ENCODE data around the gene TMEM144.

The TMEM144 gene
- total RNA-seq: 10.1 to 88.4 (median 43.0) reads per million in 17 experiments

DNA sequence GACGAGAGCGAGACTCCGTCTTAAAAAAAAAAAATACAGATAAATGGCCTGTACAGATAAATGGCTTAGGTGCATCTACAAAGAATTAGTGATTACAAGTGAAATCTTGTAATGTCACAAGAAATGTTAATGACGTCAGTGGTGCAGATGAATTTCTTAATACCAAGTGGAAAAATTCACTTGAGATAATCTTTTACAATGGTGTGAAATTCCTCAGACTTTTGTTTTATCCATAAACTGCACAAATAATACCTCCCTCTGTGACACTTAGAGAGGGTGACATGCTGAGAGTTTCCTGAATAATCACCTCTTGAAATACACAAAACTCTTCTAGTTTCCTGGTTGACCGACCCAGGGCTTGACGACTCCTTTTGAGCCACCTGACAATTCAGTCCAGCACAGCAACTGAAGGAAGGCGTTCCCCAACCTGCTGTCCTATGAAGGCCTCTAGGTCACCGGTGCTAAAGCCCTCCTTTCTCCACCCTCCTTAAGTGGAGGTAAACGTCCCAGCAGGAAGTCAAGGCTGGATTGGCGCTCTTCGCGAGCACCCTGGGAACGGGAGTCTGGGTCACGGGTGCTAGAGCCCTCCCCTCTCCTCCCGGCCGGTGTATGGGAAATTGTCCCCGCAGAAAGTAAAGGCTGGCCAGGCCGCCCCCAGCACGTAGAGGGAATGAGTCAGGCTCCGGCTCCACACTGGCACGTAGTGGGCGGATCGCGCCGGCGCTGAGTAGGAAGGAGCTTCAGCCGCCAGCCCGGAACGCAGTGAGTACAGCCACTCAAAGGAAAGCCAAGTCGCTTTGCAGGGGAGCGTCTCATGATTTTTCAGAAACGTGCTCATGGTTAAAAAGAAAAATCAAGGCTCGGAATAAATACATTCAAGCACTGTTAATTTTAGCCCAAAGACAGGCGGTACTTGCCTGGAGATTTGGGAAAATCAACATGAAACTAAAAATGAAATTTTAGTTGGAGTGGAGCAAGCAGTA, at the start of gene TMEM144:
TSS of gene TMEM144 (plus strand) at position 662 of the 983 bp plus-strand sequence. CDS start 2,182 bp downstream, outside the sequence.
- peak; percentile 95 to 98 (median 97) for DNase-seq

DNA sequence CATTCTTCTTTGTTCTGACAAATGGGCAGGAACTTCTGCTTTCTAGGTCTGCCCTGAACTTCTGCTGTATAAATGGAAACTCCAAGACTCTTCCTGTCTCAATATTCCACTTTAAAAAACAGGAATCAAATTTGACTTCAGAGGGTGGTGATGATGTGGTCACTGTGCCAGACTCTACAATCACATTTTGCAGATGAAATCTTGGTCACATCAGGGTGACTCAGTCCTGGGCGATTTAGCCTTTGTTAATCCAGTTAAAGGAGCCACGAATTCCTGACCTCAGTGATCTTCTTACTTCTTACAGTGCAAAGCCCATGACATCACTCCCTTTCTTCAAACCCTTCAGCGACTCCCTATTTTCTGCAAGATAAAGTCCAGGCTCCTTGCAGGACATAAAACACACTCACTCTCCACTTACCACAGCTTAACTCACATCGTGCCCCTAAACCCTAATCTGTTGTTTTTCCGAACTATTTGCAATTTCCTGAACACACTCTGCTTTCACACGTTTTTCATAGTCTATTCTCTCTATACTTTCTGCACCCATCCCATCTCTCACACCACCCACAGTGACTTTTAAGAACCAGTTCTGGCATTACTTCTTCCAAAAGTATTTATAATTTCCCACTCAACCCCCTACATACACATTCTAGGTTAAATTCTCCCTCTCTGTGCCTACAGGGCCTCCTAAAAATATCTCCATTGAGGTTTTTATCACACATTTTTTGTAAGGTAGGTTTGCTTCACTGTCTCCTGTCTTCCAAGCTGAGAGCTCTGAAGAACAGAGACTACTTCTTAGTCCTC, 48.5 kb upstream of the TMEM144 start:
- peak; percentile 87 to 98 (median 94) for DNase-seq

DNA sequence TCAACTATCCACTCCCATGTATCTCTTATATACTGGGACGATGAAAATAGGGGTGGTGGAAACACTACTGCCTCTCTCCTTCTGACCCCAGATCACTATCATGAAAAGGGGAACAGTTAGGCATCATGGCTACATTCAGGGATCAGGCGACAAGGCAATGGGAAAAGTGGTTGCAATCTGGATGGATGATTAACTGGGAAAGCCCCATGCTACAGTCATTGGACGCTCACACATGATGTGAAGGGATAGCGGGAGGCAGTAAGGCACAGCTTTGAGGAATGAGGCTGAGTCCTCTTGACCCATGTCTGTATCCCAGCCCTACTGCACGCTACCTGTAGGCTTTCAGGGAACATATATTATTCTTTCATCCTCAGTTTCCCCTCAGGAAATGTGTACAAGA, 47.7 kb upstream of the TMEM144 start:
- peak; percentile 24 to 60 (median 58) for DNase-seq

DNA sequence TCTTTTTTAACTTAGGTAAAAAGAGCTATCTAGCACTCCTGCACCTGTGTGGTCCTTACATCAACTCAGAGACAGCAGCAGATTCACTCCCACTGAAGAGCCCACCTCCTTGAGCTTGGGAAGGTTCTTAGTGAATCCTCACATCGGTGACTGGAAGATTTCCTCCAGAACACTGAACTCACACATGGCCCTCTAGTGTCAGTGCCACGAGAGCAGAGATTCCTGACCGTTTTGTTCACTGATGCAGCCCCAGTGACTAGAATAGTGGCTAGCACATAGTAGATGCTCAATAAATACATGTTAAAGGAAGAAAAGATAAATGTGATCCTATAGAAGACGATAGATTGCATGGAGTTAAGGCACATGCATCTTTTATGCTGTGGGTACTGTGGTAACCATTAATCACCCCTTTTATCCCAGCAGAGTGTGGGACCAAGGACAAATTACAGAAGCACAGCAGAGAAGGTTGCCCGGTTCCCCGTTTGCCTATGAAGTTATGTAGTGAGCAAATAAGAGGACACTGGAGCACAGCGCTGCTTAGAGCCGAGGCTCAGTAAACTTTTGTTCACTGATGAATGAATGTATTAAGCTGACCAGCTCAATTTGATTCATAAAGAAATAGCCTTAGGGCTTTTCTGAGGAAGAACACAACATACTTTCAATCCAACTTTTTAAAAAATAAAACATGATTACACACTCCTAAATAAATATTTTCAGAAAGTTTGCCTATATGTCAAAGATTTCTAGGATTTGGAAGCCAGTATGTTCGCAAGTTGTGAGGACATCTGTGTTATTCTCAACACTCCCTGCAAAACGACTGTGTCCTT, 46.1 kb upstream of the TMEM144 start:
- DNase-seq: peak in 3 of 4 experiments; percentile 27 to 40 (median 38)

DNA sequence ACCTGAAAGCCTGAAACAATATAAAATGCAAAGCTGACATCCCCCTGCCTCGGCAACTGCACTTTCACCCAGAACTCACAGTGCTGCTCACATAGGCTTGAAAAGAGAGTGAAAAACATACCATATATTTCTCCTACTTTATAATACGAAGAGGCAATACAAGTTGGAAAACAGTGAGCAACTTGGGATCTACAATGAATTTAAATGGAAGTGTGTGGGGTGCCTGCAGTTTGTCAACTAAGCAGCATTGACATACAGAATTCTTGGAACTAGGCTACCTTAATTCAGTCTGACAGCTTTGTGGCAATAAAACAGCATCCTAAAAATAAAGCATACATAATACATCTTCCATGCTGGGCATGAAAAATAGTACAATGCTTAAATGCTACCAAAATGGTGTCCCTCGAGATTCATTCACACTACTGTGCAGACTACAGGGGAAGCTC, 45.5 kb upstream of the TMEM144 start:
- DNase-seq: no peak

DNA sequence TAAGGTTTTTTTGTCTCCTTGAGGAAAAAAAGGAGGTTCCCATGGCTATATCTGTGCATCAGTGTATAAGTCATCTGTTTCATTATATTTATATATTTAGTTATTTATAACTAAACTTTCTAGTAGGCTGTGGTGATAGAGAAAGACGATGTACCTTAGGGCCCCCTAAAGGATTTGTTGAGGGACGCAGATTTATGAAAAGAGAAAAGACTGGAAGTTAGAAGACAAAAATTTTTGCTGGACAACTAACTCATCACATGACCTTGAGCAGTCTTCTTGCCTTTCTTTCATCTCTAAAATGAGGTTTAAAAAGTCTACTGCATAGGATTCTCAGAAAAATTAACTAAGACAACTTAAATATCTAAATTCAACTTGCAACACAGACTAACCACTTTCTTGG, 43.6 kb upstream of the TMEM144 start:
- no peak for DNase-seq

DNA sequence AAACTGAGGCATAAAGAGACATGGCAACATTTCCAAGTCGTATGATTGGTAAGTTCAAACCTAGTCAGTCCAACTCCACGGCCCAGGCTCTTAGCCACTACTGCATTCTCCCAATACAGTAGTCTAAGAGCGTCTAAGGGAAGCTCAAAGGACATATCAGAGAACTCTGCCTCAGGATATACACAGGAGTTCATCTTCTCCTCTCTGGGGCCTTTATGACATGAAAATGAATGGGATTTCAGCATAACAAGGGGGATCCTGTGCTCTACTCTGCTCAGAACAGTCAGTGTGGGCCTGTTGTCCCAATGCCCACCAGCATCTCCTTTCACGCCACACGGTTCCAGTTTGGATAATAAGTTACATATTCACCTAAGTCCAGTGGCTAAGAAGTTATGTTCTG, 41.7 kb upstream of the TMEM144 start:
- peak in 1 of 4 experiments; percentile 28 for DNase-seq

DNA sequence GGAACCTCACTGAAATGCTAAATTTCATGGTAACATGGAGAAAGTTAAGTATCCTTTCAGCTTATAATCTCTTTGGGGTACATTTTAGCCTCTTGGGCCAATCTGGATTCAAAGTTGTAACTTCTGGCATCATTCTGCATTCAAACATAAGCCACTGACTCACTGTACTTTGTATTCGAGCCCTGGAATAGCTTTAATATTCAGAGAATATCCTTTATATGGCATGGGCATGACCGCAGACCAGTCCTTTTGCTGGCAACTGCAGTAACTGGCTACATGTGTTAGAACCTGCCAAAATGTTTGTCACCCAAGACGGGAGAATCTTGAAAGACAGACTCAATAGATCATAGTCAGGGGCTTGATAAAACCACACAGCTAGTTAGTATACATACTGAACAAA, 40.8 kb upstream of the TMEM144 start:
- DNase-seq: peak in 1 of 4 experiments; percentile 20

DNA sequence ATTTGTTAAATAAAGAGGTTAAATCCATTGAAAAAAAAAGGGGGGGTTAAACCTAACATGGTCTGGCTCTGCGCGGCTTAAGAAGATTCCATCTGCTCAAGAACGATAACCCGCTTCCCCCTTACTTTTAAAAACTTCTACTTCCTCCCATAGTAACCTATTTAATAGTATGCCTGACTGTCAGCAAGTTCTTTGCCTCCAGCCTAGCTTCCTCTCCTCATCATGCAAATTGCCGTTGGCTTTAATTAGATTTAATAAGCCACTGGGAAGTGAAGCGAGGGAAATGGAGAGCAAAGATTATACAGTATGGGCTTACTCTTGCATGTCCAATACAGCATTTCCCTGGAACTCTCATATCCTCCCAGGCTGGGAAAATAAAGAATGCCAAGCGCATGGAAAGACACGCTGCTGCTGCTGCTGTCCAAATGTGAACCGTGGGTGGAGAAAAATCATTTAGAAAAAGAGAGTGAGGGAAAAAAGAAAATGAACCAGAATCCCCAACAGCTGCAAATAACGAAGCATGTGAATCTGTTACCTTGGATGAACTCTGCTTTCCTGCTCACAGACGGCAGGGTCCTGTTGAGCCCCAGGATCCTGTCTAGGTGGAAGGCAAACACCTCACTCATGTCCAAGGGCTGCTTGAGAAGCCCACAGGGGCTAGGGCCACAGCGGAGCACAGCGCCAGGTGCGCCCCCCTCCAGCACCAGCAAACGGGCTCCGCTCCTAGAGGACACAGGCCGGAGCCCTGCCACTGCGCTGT, 40.2 kb upstream of the TMEM144 start:
- peak; percentile 52 to 73 (median 60) for DNase-seq

DNA sequence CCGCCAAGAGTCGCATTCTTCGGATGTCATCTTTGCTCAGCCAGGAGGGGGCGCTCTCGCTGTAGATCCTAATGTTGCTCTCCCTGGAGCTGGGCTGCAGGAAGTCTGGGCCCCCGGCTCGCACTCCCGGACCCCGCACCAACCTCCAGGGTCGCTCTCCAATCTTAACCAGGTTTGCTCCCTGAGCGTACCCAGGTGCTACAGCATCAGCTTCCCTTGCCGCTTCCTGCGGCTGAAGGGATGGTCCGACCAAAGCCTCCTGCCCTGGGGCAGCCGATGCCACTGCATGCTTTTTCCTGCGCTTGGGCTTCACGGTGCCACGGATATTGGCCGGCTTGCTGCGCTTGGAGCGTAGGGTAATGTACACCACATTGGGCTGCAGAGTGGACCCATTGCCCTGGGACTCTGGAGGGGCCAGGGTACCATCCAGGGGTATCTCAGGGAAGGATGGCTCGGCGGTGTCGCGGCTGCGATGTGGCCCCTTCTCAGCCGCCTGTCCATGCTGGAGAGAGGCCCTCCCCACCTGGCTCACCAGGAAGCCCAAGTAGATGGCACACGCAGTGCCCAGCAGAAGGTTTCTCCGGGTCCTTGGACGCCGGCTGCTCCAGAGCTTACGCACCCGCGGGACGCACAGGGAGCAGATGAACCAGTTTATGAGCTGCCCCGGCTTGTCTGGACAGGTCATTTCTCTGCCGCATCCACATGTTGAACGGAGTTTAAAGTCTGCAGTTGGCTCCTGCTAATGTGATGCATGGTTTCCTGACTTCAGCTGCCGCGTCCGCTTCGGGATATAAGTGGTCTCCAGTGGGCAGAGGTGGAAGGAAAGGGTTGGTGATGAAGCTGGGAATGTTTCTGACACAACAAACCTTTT, 39.4 kb upstream of the TMEM144 start:
- peak; percentile 88 to 95 (median 93) for DNase-seq

DNA sequence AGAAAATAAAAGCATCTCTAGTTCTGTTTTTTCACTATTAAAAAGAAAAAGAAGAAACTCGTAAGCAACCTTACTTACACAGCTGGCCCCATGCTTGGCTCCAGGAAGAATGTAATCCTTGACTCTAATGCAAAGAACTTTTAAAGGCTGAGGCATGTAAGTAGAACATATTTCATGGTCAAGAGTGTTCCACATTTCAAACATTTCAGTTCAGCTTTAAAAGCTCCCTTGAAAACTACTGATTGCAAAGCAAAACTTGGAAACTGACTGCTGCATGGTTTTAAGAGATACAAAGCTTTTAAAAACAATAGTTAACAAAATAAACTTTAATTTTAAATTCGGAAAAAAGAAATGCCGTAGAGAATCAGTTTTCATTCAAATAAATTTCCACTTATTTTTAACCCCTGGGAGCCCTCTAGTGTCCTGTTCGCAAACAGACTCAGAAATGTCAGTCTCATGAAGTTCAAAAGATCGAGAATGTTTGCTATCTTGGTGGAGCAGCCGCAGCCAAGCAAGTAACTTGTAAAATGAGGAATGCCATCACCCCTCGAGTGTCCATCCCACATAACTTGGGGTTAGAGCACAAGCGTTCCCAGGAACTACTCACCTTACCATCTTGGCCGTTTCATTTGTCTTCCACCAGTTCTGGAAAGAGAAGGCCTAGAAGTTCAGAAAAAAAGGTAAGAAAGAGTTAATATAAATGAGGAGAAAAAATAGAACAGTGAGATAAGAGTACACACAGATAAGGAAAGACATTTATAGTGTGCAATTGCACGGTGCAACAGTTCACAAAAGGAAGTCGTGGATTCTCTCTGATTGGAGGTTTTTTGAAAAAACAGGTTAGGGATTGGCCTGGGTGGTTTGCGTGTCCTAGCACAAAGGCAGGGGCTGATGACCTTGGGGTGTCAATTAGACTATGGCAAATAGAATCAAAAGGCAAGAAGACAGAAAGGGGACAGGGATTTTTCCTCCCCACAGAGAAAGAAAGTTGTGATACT, 37.7 kb upstream of the TMEM144 start, which contains the start of gene GASK1B:
TSS of gene GASK1B (minus strand) at position 765 of the 998 bp plus-strand sequence. CDS start 1,650 bp downstream, outside the sequence.
- peak; percentile 64 to 84 (median 70) for DNase-seq

DNA sequence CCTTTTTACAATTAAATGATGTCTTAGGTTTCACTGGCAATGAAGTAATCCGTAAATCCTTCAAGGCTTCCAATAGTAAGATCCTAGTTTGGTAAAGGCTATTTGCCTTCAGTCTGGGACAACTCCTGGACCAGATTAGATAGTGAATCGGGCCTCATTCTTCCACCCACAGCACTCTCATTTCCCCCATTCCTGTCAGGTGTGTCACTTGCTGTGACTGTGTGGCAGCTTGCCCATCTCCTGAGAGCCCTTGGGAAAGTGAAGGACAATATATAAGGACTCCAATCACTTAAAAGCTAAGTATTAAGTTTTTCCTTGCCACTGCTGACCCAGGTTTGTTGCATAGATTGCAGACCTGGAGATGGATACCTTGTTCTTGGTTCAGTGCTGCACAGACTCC, 34.2 kb upstream of the TMEM144 start:
- DNase-seq: no peak

DNA sequence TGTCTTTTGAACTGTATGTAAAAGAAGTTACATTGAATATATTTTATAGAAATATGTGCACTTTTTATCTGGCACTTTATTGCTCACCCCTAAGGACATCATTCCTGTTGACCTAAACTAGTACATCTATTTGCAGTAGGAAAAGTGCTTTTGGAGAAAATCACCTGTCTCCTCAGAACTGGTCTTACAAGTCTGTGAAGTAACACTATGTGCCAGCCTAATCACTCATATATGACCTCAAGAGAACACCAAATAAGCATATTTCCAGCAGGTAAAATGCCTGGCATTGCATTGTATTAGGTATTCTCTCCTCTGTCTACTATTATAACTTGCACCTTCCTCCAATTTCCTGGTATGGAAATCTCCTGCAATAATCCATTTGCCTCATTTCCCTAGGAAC, 33.5 kb upstream of the TMEM144 start:
- DNase-seq: no peak

DNA sequence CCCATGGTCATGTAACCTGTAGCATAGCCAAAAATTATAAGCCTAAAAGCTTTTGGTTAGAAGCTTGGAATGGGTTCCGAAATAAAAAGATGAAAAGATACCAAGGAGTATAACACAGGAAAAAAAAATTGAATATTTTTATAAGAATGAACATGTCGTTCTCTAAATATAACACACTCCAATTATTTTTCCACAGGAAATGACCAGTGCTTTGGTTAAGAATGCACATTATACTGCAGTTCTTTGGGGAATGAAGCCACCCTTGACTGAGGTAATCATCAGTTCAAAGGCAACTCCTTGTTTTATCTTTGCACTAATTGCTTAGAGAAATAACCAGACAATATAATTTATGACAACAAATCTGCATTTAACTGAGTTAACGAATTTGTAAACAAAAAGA, 30.8 kb upstream of the TMEM144 start:
- no peak for DNase-seq

DNA sequence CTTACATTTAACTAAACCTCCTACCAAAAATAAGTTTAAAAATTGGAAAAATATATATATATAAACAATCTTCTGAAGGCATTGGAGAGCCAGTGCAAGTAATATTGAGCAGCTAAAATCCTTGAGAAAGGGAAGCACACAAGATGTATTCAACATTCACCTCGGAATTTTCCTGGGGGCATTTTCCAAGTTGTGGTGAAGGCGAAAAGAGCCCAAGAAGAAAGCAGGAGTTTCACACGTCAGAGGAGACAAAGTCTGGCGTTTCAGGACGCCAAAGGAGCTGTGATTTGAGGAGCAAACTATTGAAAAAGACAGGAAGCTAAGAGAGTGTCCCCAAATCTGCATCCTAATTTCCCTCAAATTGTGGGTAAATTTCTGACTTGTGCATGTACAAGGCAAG, 28.4 kb upstream of the TMEM144 start:
- DNase-seq: no peak

DNA sequence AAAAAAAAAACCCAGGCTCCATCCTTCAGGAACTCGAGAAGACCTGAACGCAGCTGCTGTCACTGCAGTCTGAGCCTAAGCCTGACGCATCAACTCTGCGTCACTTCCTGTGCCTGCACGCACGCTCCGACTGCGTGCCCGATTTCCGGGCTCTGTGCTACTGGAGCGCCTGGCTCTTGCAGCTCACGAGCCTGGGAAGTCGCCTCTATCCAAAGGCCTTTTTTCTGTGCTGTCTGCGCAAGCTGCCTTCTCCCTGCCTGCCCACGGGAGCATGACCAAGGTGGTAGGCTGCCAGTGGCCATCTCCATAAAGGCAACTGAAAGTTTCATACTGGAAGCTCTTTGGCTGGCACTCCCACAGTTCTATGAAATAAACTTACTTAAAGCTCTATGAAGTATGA, 27.6 kb upstream of the TMEM144 start:
- no peak for DNase-seq

DNA sequence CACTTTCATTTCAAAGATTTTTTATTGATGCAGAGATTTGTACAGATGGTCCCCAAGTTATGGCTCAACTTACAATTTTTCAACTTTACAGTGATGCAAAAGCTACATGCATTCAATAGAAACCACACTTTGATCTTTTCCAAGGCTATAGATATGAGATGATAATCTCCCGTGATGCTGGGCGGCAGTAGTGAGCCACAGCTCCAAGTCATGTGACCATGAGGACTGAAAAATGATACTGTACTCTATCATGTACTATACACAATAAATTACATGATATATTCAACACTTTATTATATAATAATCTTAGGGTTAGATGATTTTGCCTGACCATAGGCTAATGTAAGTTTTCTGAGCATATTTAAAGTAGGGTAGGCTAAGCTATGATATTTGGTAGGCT, 23.5 kb upstream of the TMEM144 start:
- no peak for DNase-seq

DNA sequence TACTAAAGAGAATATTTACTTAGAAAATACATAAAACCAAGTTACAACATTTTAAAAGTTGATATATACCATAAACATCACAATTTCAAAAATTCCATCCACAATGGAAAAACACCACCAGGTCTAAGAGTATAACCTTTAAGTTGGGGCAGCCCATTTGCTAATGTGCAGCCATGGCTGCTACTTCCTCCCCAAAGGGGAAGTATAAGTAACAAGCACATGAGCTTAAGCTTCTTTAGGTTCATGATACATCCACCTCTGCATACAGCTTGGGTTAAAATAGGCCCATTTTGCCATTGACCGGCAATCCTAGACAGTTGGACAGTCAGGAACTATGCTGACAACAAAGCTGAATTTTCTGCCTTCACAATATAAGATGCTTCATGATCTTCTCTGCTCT, 20.9 kb upstream of the TMEM144 start:
- peak; percentile 46 to 75 (median 70) for DNase-seq

DNA sequence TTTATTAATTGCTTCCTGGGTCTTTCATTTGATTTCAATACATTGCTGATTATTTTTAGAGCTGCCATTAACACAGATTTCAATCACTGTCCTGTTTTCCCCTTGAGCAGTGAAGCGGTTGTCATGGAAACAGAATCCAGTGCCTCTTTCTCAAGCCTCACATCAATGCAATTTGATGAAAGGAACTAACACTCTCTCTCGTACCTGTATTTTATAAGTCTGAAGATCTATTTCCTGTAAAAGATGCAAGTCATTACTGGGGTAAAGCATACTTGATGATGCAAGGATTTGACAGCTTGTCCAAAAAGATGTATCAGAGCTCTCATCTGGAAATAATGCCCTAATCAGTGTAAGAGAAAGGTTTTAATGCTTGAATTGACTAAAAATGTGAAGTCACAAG, 19.6 kb upstream of the TMEM144 start:
- DNase-seq: no peak
